H1 (cell line): ENCODE data around the gene CD7. TPM values are rescaled to one million over a fixed set of nuclear protein-coding genes. Genes with fewer than 3 reads are reported as not detected.

Source experiments
- CTCF ChIA-PET: fragments of 300-600 bp; sonication (Branson Sonifier 250); formaldehyde crosslinking; loops from one replicate; lab custom pipeline; 2021; ENCODE audit not compliant: partially characterized antibody; lab: Charles Lee
- POLR2A ChIA-PET: fragments of 300-600 bp; sonication (Branson Sonifier 250); formaldehyde crosslinking; loops from one replicate; lab custom pipeline; 2021; ENCODE audit warnings: inconsistent platforms; ENCODE audit not compliant: partially characterized antibody; lab: Charles Lee
- DNase-seq, 2 experiments: peaks; one replicate each; pipeline versions ENCODE4 v3.0.0 to v3.0.0-alpha.2; 2010 to 2022; ENCODE audit warnings: low spot score in 2 of 2, low read depth in 1 of 2, mixed read lengths in 1 of 2
- FAIRE-seq: peaks from 2 replicates; lab custom pipeline; 2011; peaks lifted over from hg19 to GRCh38; lab: Jason Lieb, UNC
- H2AFZ ChIP-seq: 2 replicates; pipeline ENCODE4 v1.8.1; 2012; ENCODE audit warnings: low read length, inconsistent platforms
- H2AK5ac ChIP-seq: 2 replicates; pipeline ENCODE4 v1.6.1; 2013; ENCODE audit warnings: low read depth, low read length
- H2BK120ac ChIP-seq: replicated peaks from 2 replicates; pipeline ENCODE3; 2013; ENCODE audit warnings: low read depth, low read length, inconsistent platforms
- H2BK12ac ChIP-seq: 2 replicates; pipeline ENCODE4 v1.6.1; 2013; ENCODE audit warnings: low read depth, low read length
- H2BK15ac ChIP-seq: 2 replicates; pipeline ENCODE4 v1.6.1; 2013; ENCODE audit warnings: low read length
- H2BK20ac ChIP-seq: 2 replicates; pipeline ENCODE4 v1.6.1; 2013; ENCODE audit warnings: low read length
- H2BK5ac ChIP-seq: 2 replicates; pipeline ENCODE4 v1.6.1; 2013; ENCODE audit warnings: low read depth, low read length
- H3K14ac ChIP-seq: 2 replicates; pipeline ENCODE4 v1.6.1; 2013; ENCODE audit warnings: inconsistent platforms; ENCODE audit not compliant: insufficient read length
- H3K18ac ChIP-seq: 2 replicates; pipeline ENCODE4 v1.6.1; 2013; ENCODE audit warnings: low read length; ENCODE audit errors: extremely low read depth
- H3K23ac ChIP-seq: 2 replicates; pipeline ENCODE4 v1.6.1; 2013; ENCODE audit warnings: inconsistent platforms; ENCODE audit not compliant: insufficient read length
- H3K23me2 ChIP-seq: 2 replicates; pipeline ENCODE4 v1.6.1; 2013; ENCODE audit warnings: low read depth, low read length
- H3K27ac ChIP-seq: 2 replicates; pipeline ENCODE4 v1.6.1; 2011; ENCODE audit warnings: low read depth, low read length, inconsistent platforms
- H3K27me3 ChIP-seq, 4 experiments: replicated peaks in 1 of 4; 1 replicate in 1 of 4; 2 replicates in 3 of 4; pipeline versions ENCODE4 v1.6.1 to v1.8.1; 2011 to 2013; ENCODE audit warnings: low read length in 3 of 4, mild to moderate bottlenecking in 3 of 4, inconsistent platforms in 2 of 4, mixed read lengths in 2 of 4, moderate library complexity in 1 of 4; ENCODE audit not compliant: control insufficient read depth in 3 of 4, insufficient read depth in 3 of 4; ENCODE audit errors: extremely low read depth in 1 of 4
- H3K36me3 ChIP-seq, 4 experiments: 2 replicates each; pipeline versions ENCODE4 v1.6.1 to v1.8.1; 2011 to 2013; ENCODE audit warnings: mild to moderate bottlenecking in 4 of 4, low read length in 3 of 4, moderate library complexity in 2 of 4, control low read depth in 1 of 4, inconsistent platforms in 1 of 4; ENCODE audit not compliant: insufficient read depth in 4 of 4, control insufficient read depth in 2 of 4
- H3K4ac ChIP-seq: replicated peaks from 2 replicates; pipeline ENCODE3; 2013; ENCODE audit warnings: low read length, low read depth, mixed read lengths, inconsistent platforms; ENCODE audit not compliant: insufficient read length
- H3K4me1 ChIP-seq, 4 experiments: replicated peaks in 1 of 4; 1 replicate in 1 of 4; 2 replicates in 3 of 4; pipeline versions ENCODE4 v1.6.1 to v1.8.1; 2011 to 2013; ENCODE audit warnings: low read length in 3 of 4, inconsistent platforms in 2 of 4, mixed read lengths in 1 of 4; ENCODE audit not compliant: insufficient read depth in 4 of 4, control insufficient read depth in 3 of 4
- H3K4me2 ChIP-seq, 2 experiments: 2 replicates each; pipeline versions ENCODE4 v1.6.1 to v1.8.1; 2011 to 2013; ENCODE audit warnings: low read depth in 2 of 2, low read length in 2 of 2, control low read depth in 1 of 2, inconsistent platforms in 1 of 2, mild to moderate bottlenecking in 1 of 2; ENCODE audit not compliant: insufficient read depth in 1 of 2
- H3K4me3 ChIP-seq, 4 experiments: fragments of 200-600, 300-600 bp in 1 of 4; sonication (generic), shearing (Covaris generic), sonication (Bioruptor Twin) in 1 of 4; 2 replicates each; pipeline versions ENCODE4 v1.5.1 to v1.8.1; 2011 to 2016; ENCODE audit warnings: low read length in 4 of 4, low read depth in 3 of 4, control low read depth in 2 of 4, inconsistent platforms in 2 of 4, mild to moderate bottlenecking in 2 of 4, mixed read lengths in 1 of 4, moderate library complexity in 1 of 4; ENCODE audit not compliant: insufficient read depth in 2 of 4; ENCODE audit errors: extremely low read depth in 1 of 4
- H3K56ac ChIP-seq: replicated peaks from 2 replicates; pipeline ENCODE3; 2013; ENCODE audit warnings: low read depth, mild to moderate bottlenecking, mixed read lengths, low read length, inconsistent platforms; ENCODE audit not compliant: insufficient read length
- H3K79me1 ChIP-seq: 2 replicates; pipeline ENCODE4 v1.6.1; 2013; ENCODE audit warnings: low read depth, low read length, control low read depth
- H3K79me2 ChIP-seq, 2 experiments: 2 replicates each; pipeline versions ENCODE4 v1.6.1 to v1.8.1; 2012 to 2013; ENCODE audit warnings: low read length in 2 of 2, mild to moderate bottlenecking in 2 of 2, inconsistent platforms in 1 of 2; ENCODE audit not compliant: insufficient read depth in 2 of 2, control insufficient read depth in 1 of 2
- H3K9ac ChIP-seq, 4 experiments: replicated peaks in 1 of 4; 1 replicate in 1 of 4; 2 replicates in 3 of 4; pipeline versions ENCODE4 v1.6.1 to v1.8.1; 2011 to 2013; ENCODE audit warnings: low read depth in 3 of 4, low read length in 3 of 4, control low read depth in 2 of 4, mild to moderate bottlenecking in 2 of 4, moderate library complexity in 2 of 4, inconsistent platforms in 1 of 4; ENCODE audit errors: extremely low read depth in 1 of 4
- H3K9me3 ChIP-seq, 2 experiments: 2 replicates each; pipeline versions ENCODE4 v1.6.1 to v1.8.1; 2012 to 2013; ENCODE audit warnings: mild to moderate bottlenecking in 2 of 2, moderate library complexity in 2 of 2, control low read depth in 1 of 2, inconsistent platforms in 1 of 2, low read depth in 1 of 2, low read length in 1 of 2, mixed read lengths in 1 of 2; ENCODE audit not compliant: insufficient read depth in 2 of 2
- H4K20me1 ChIP-seq, 2 experiments: replicated peaks in 1 of 2; 2 replicates each; pipeline versions ENCODE3 to v1.8.1; 2011 to 2013; ENCODE audit warnings: inconsistent platforms in 2 of 2, low read length in 2 of 2, mild to moderate bottlenecking in 1 of 2; ENCODE audit not compliant: insufficient read depth in 2 of 2, control insufficient read depth in 1 of 2
- H4K5ac ChIP-seq: 2 replicates; pipeline ENCODE4 v1.6.1; 2013; ENCODE audit warnings: low read length, low read depth, mixed read lengths, inconsistent platforms; ENCODE audit not compliant: insufficient read length
- H4K8ac ChIP-seq: 2 replicates; pipeline ENCODE4 v1.8.0; 2013; ENCODE audit warnings: mild to moderate bottlenecking, moderate library complexity, low read length, inconsistent platforms; ENCODE audit not compliant: insufficient read depth; ENCODE audit errors: extremely low read depth
- H4K91ac ChIP-seq: replicated peaks from 2 replicates; pipeline ENCODE3; 2013; ENCODE audit warnings: low read length, mixed read lengths, inconsistent platforms; ENCODE audit not compliant: insufficient read length
- CTBP2 ChIP-seq: IDR thresholded peaks from 2 replicates; pipeline ENCODE4 v1.7.0; 2011; ENCODE audit warnings: borderline replicate concordance, mild to moderate bottlenecking, moderate library complexity, mixed read lengths, low read length; ENCODE audit not compliant: insufficient read depth, insufficient read length
- HDAC2 ChIP-seq, 2 experiments: fragments of 300-600 bp in 1 of 2; sonication (generic) in 1 of 2; IDR thresholded peaks; 2 replicates each; pipeline ENCODE4 v1.6.1; 2011 to 2012; ENCODE audit warnings: low read depth in 2 of 2, low read length in 2 of 2, mild to moderate bottlenecking in 2 of 2, moderate library complexity in 2 of 2, borderline replicate concordance in 1 of 2, inconsistent platforms in 1 of 2
- JUN ChIP-seq: IDR thresholded peaks from 2 replicates; pipeline ENCODE4 v1.6.1; 2011; ENCODE audit warnings: low read depth, mild to moderate bottlenecking, improper control_type of control experiment, low read length
- SRF ChIP-seq: IDR thresholded peaks from 2 replicates; pipeline ENCODE4 v1.6.1; 2011; ENCODE audit warnings: mild to moderate bottlenecking, low read depth, low read length, moderate library complexity
- TAF7 ChIP-seq: optimal IDR thresholded peaks from 2 replicates; pipeline ENCODE3; 2011; ENCODE audit warnings: low read depth, mild to moderate bottlenecking, inconsistent platforms, low read length, moderate library complexity, borderline replicate concordance
- TEAD4 ChIP-seq: IDR thresholded peaks from 2 replicates; pipeline ENCODE4 v1.6.1; 2012; ENCODE audit warnings: low read depth, low read length, inconsistent platforms, mixed read lengths
- WGBS, 2 experiments: shearing (Covaris generic) in 1 of 2; methylation state at CpG; one replicate each; pipeline versions ENCODE4 v1.1.6 to v1.1.7; 2013 to 2015; ENCODE audit warnings: low lambda C conversion rate in 2 of 2, mixed read lengths in 2 of 2, inconsistent platforms in 1 of 2, low coverage in 1 of 2, missing lambda C conversion rate in 1 of 2; ENCODE audit not compliant: insufficient replicate concordance in 2 of 2, insufficient coverage in 1 of 2, insufficient read length in 1 of 2; ENCODE audit errors: extremely low coverage in 1 of 2, missing lambda C conversion rate in 1 of 2; 5-methylcytosine and 5-hydroxymethylcytosine counted together
- polyA plus RNA-seq, 7 experiments: library from polyadenylated mRNA; depleted of rRNA in 3 of 7; stranded (reverse) in 5 of 7; unstranded in 2 of 7; fragments of >200 nt in 5 of 7; fragments of 200-250 nt in 2 of 7; gene quantifications; 1 replicate in 5 of 7; 2 replicates in 1 of 7; 4 replicates in 1 of 7; pipeline versions ENCODE4 v1.2.1 to v1.2.3, GENCODE V29; 2011 to 2013; ENCODE audit warnings: missing spikeins in 2 of 7, mixed read lengths in 2 of 7
- total RNA-seq: library from RNA; stranded (reverse); fragmentation: NEBNext Ultra II Directional; extraction: Animal tissue kit (Norgen Biotek cat#: 25700); gene quantifications from 2 replicates; pipeline ENCODE4 v1.2.1, GENCODE V29; 2021

Gene CD7
- total and polyA plus RNA-seq, 2 of the 8 experiments (the other 6 are each of a cell fraction or from before 2014, with no cell fraction given), result 0.83 to 0.86 TPM

- no peak for FAIRE-seq
- no peaks in the 10 kb centered on the region for H3K23me2 ChIP-seq
- TF ChIP-seq CTBP2, result no peak
- no peak for TF ChIP-seq SRF
- TF ChIP-seq TEAD4, result no peak
- no peak for TF ChIP-seq JUN
- no peak for TF ChIP-seq TAF7
- TF ChIP-seq HDAC2 (IDR thresholded peaks at IDR 0.05; ENCODE audit: borderline replicate concordance in 1 of 2, low read depth in 2 of 2, low read length in 2 of 2), result no peak
- TF ChIP-seq, all 59 proteins: peak for 0
- Histone ChIP-seq H3K23ac (no peak overlapping the region), H4K8ac (no peak overlapping the region), H3K27me3 (peaks cover 0 to 4% (median 3%) of the 10 kb centered on the region in 4 experiments; a peak in 3 of 7 replicates), H4K5ac (no peak overlapping the region), H3K36me3 (no peaks in the 10 kb centered on the region), H4K91ac (no peak overlapping the region), H3K4me1 (peaks cover 0 to 10% (median 3%) of the 10 kb centered on the region in 4 experiments; a peak in 5 of 7 replicates), H2AFZ (no peak overlapping the region), H3K27ac (no peak overlapping the region), H2BK120ac (no peak overlapping the region), H2BK5ac (no peak overlapping the region), H2AK5ac (no peak overlapping the region), H3K79me1 (no peaks in the 10 kb centered on the region), H3K4me2 (no peak overlapping the region), H3K14ac (no peak overlapping the region), H2BK12ac (no peak overlapping the region), H4K20me1 (peaks cover 0 to 2% of the 10 kb centered on the region in 2 experiments), H3K56ac (no peak overlapping the region), H2BK20ac (no peak overlapping the region), H3K9me3 (no peaks in the 10 kb centered on the region), H2BK15ac (no peak overlapping the region), H3K4ac (no peak overlapping the region), H3K79me2 (no peaks in the 10 kb centered on the region), H3K9ac (no peak overlapping the region), H3K4me3 (no peak overlapping the region), H3K18ac (no peak overlapping the region)
- no peak for DNase-seq
- 84% methylated on average over 8 of the region's 10 CpGs; no CpG with 5 or more reads in 1 of the 2 experiments for WGBS, 2 experiments
- ChIA-PET POLR2A (interaction anchor here (1.0 to 1.8 kb wide), 6 partner anchors 10 to 429 kb away, joined by 3 to 6 read pairs (median 4); partner anchors contain the start of genes CD7 and CSNK1D), CTCF (interaction anchor here (0.7 to 4.7 kb wide), 12 partner anchors 9 to 115 kb away, joined by 3 to 28 read pairs (median 5); partner anchors contain the start of gene SECTM1)
Observed at GRCh38 chr17:82299452-82299851, 18.0 kb downstream of the CD7 start.
